ENCODE results near the gene HIP1.

GRCh38 chr7:75639886-75640190 lies 98.9 kb downstream of the HIP1 start:
- TF ChIP-seq CTCF (IDR thresholded peaks at IDR 0.05) (no peak), POLR2A (IDR thresholded peaks at IDR 0.05) (no peak)

Measured in Peyer's patch (tissue), 4 donors.